Endothelial cell of umbilical vein (primary cell): ENCODE data around the gene OSBPL1A. TPM values are rescaled to one million over a fixed set of nuclear protein-coding genes. Genes with fewer than 3 reads are reported as not detected.

ENCODE experiments used
- BruUV-seq: library from RNA; stranded (reverse); fragments of 400-500 nt; replicated peaks from 2 replicates; lab custom pipeline; 2021; lab: Mats Ljungman, UMichigan
- CTCF ChIA-PET: fragments of 300-600, 350-600 bp; sonication (Branson Sonifier 250); formaldehyde crosslinking; loops from one replicate; lab custom pipeline; 2021; ENCODE audit warnings: antibody characterized with exemption, inconsistent platforms; lab: Charles Lee
- POLR2A ChIA-PET: fragments of 300-600, 350-600 bp; sonication (Branson Sonifier 250); formaldehyde crosslinking; loops from one replicate; lab custom pipeline; 2021; ENCODE audit warnings: antibody characterized with exemption, inconsistent platforms; lab: Charles Lee
- DNase-seq: peaks from one replicate; pipeline ENCODE4 v3.0.0-alpha.2; 2011; ENCODE audit warnings: low read depth, low spot score
- FAIRE-seq: peaks from 2 replicates; lab custom pipeline; 2011; peaks lifted over from hg19 to GRCh38; lab: Jason Lieb, UNC
- H2AFZ ChIP-seq: 2 replicates; pipeline ENCODE4 v1.6.0; 2012; ENCODE audit warnings: low read depth, low read length, control low read depth, inconsistent platforms
- H3K27ac ChIP-seq: 2 replicates; pipeline ENCODE4 v1.5.1; 2011; ENCODE audit warnings: low read depth, mild to moderate bottlenecking, control low read depth, low read length, moderate library complexity; ENCODE audit not compliant: insufficient read depth
- H3K27me3 ChIP-seq, 2 experiments: 2 replicates each; pipeline versions ENCODE4 v1.6.0 to v1.6.1; 2011; ENCODE audit warnings: low read length in 2 of 2, mixed read lengths in 1 of 2; ENCODE audit not compliant: control insufficient read depth in 2 of 2, insufficient read depth in 2 of 2
- H3K36me3 ChIP-seq, 2 experiments: 2 replicates in 1 of 2; 3 replicates in 1 of 2; pipeline ENCODE4 v1.5.1; 2011; ENCODE audit warnings: low read length in 2 of 2, mild to moderate bottlenecking in 1 of 2, moderate library complexity in 1 of 2; ENCODE audit not compliant: control insufficient read depth in 2 of 2, insufficient read depth in 2 of 2; ENCODE audit errors: extremely low read depth in 1 of 2
- H3K4me1 ChIP-seq: 3 replicates; pipeline ENCODE4 v1.5.1; 2011; ENCODE audit warnings: mild to moderate bottlenecking, low read length; ENCODE audit not compliant: control insufficient read depth, insufficient read depth; ENCODE audit errors: extremely low read depth
- H3K4me2 ChIP-seq: 2 replicates; pipeline ENCODE4 v1.6.1; 2011; ENCODE audit warnings: low read length, control low read depth, mixed read lengths; ENCODE audit not compliant: insufficient read depth
- H3K4me3 ChIP-seq, 3 experiments: fragments of 200-600 bp in 1 of 3; sonication (generic), shearing (Covaris generic) in 1 of 3; replicated peaks in 1 of 3; 2 replicates each; pipeline ENCODE4 v1.5.1; 2011 to 2016; ENCODE audit warnings: control low read depth in 3 of 3, low read length in 3 of 3, mild to moderate bottlenecking in 2 of 3, inconsistent platforms in 1 of 3, low read depth in 1 of 3, moderate library complexity in 1 of 3; ENCODE audit not compliant: insufficient read depth in 1 of 3
- H3K79me2 ChIP-seq: 2 replicates; pipeline ENCODE4 v1.6.0; 2012; ENCODE audit warnings: low read length, inconsistent platforms; ENCODE audit not compliant: control insufficient read depth, insufficient read depth
- H3K9ac ChIP-seq: replicated peaks from 2 replicates; pipeline ENCODE3; 2011; ENCODE audit warnings: low read length, control low read depth; ENCODE audit not compliant: insufficient read depth; ENCODE audit errors: extremely low read depth
- H3K9me1 ChIP-seq: replicated peaks from 3 replicates; pipeline ENCODE4 v1.6.0; 2011; ENCODE audit warnings: mild to moderate bottlenecking, low read length; ENCODE audit not compliant: control insufficient read depth, insufficient read depth; ENCODE audit errors: extremely low read depth
- H3K9me3 ChIP-seq: replicated peaks from 2 replicates; pipeline ENCODE4 v1.5.1; 2012; ENCODE audit warnings: low read length, inconsistent platforms; ENCODE audit not compliant: control insufficient read depth, insufficient read depth
- H4K20me1 ChIP-seq: replicated peaks from 2 replicates; pipeline ENCODE3; 2011; ENCODE audit warnings: mild to moderate bottlenecking, low read length; ENCODE audit not compliant: control insufficient read depth, insufficient read depth; ENCODE audit errors: extremely low read depth
- EZH2 ChIP-seq: IDR thresholded peaks from 2 replicates; pipeline ENCODE4 v1.6.1; 2012; ENCODE audit warnings: borderline replicate concordance, low read depth, mild to moderate bottlenecking, moderate library complexity, low read length, inconsistent platforms; ENCODE audit not compliant: severe bottlenecking
- FOS ChIP-seq: IDR thresholded peaks from 2 replicates; pipeline ENCODE4 v1.6.1; 2011; ENCODE audit warnings: mild to moderate bottlenecking, low read length, moderate library complexity, borderline replicate concordance; ENCODE audit not compliant: insufficient read depth
- GATA2 ChIP-seq: IDR thresholded peaks from 2 replicates; pipeline ENCODE4 v1.7.0; 2011; ENCODE audit warnings: low read depth, mild to moderate bottlenecking, moderate library complexity, mixed read lengths, low read length; ENCODE audit not compliant: insufficient read length, insufficient read depth
- JUN ChIP-seq: IDR thresholded peaks from 2 replicates; pipeline ENCODE4 v1.6.1; 2011; ENCODE audit warnings: borderline replicate concordance, low read depth; ENCODE audit not compliant: insufficient read length, insufficient read depth
- MYC ChIP-seq: IDR thresholded peaks from one replicate; pipeline ENCODE4 v1.6.1; 2011; ENCODE audit warnings: mild to moderate bottlenecking, low read depth, low read length
- POLR2A ChIP-seq: IDR thresholded peaks from 2 replicates; pipeline ENCODE4 v1.6.1; 2012; ENCODE audit warnings: low read depth, mild to moderate bottlenecking, control low read depth, low read length
- POLR2AphosphoS5 ChIP-seq: IDR thresholded peaks from 2 replicates; pipeline ENCODE4 v1.6.1; 2012; ENCODE audit warnings: low read depth, mild to moderate bottlenecking, control low read depth, low read length, moderate library complexity; ENCODE audit not compliant: insufficient read depth
- dilution Hi-C: fragments of 300-500 bp; cut with MboI; formaldehyde crosslinking; loops from one replicate; pipeline ENCODE4 v1.15.0; 2019; ENCODE audit warnings: low sequenced_read_pairs; ENCODE audit not compliant: extremely low pct_ligation_motif_present
- intact Hi-C: fragments of 100-400 bp; cut with micrococcal nuclease; formaldehyde crosslinking; loops from one replicate; pipeline ENCODE4 v1.10.0; 2022
- polyA plus RNA-seq, 4 experiments: library from polyadenylated mRNA; depleted of rRNA in 3 of 4; stranded (reverse) in 3 of 4; unstranded in 1 of 4; fragments of >200 nt; gene quantifications; 2 replicates each; pipeline versions ENCODE4 v1.2.1 to v1.2.3, GENCODE V29; 2011 to 2012; ENCODE audit warnings: missing spikeins in 1 of 4
- total RNA-seq: library from RNA; stranded (reverse); gene quantifications from 2 replicates; pipeline ENCODE4 v1.2.3, GENCODE V29; 2021
- TF ChIP-seq, protein P1 (sequence below), 2 donors: IDR thresholded peaks; 1 replicate in 1 of 2; 2 replicates in 1 of 2; pipeline ENCODE4 v1.5.1; 2011; ENCODE audit warnings: low read length in 2 of 2, mild to moderate bottlenecking in 2 of 2, moderate library complexity in 2 of 2, control low read depth in 1 of 2, inconsistent platforms in 1 of 2, low read depth in 1 of 2; ENCODE audit not compliant: insufficient read depth in 1 of 2; ENCODE audit errors: extremely low read depth in 1 of 2
- TF ChIP-seq, protein P2 (sequence below): IDR thresholded peaks from 2 replicates; pipeline ENCODE4 v1.6.1; 2011; ENCODE audit not compliant: insufficient read depth, insufficient read length

The OSBPL1A gene
- total and polyA plus RNA-seq, 2 donors (not counting 3 experiments of a cell fraction or from before 2014, with no cell fraction given): 6.4 to 16.5 TPM

DNA sequence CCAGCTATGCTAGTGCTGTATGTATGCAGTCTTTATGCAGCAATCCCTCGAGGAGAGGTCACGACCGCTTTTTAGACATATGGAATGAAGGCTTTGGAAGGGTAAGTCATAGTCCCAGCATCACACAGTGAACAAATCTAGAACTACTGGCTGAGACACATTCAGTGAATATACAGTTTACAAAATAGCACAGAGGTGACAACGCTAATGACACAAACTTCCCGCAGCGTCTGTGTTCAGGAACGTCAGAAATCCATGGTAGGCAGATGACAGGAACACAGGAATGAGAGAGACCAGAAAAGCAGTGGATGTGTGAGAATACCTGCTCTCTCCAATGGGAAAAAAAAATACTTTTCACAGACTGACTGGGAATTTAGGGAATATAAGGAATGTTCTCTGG is 229.1 kb downstream of the OSBPL1A start:
- Histone ChIP-seq H3K4me3 (no peak overlapping the region), H3K36me3 (no peaks in the 10 kb centered on the region), H2AFZ (no peak overlapping the region), H3K9ac (no peak overlapping the region), H3K79me2 (no peaks in the 10 kb centered on the region), H3K9me3 (no peaks in the 10 kb centered on the region), H3K9me1 (no peaks in the 10 kb centered on the region), H3K27ac (no peak overlapping the region), H3K4me2 (no peak overlapping the region), H4K20me1 (no peaks in the 10 kb centered on the region), H3K4me1 (no peaks in the 10 kb centered on the region), H3K27me3 (no peaks in the 10 kb centered on the region)
- DNase-seq (no peak), FAIRE-seq (no peak)
- no TSS peak for BruUV-seq
- intact Hi-C loops: no loop called here
- dilution Hi-C loops: no loop called here
- TF ChIP-seq POLR2A (no peak), POLR2AphosphoS5 (no peak), EZH2 (no peak), GATA2 (no peak), JUN (no peak), FOS (no peak), MYC (no peak)
- TF ChIP-seq, protein P1, sequence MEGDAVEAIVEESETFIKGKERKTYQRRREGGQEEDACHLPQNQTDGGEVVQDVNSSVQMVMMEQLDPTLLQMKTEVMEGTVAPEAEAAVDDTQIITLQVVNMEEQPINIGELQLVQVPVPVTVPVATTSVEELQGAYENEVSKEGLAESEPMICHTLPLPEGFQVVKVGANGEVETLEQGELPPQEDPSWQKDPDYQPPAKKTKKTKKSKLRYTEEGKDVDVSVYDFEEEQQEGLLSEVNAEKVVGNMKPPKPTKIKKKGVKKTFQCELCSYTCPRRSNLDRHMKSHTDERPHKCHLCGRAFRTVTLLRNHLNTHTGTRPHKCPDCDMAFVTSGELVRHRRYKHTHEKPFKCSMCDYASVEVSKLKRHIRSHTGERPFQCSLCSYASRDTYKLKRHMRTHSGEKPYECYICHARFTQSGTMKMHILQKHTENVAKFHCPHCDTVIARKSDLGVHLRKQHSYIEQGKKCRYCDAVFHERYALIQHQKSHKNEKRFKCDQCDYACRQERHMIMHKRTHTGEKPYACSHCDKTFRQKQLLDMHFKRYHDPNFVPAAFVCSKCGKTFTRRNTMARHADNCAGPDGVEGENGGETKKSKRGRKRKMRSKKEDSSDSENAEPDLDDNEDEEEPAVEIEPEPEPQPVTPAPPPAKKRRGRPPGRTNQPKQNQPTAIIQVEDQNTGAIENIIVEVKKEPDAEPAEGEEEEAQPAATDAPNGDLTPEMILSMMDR (IDR thresholded peaks at IDR 0.05; ENCODE audit: extremely low read depth in 1 of 2, insufficient read depth in 1 of 2, low read depth in 1 of 2, low read length in 2 of 2): no peak
- TF ChIP-seq, protein P2, sequence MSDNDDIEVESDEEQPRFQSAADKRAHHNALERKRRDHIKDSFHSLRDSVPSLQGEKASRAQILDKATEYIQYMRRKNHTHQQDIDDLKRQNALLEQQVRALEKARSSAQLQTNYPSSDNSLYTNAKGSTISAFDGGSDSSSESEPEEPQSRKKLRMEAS: no peak
- ChIA-PET CTCF (interaction anchor here (1.1 kb wide), 1 partner anchor 8 kb away, joined by 4 read pairs; no protein-coding TSS in a partner anchor), POLR2A (no interaction called here)
